ENCODE data around the gene PCNT. TPM values are rescaled to one million over a fixed set of nuclear protein-coding genes. Genes with fewer than 3 reads are reported as not detected.

PCNT gene
- total RNA-seq, 1 experiment from 2014 or later: 39.6 TPM

DNA sequence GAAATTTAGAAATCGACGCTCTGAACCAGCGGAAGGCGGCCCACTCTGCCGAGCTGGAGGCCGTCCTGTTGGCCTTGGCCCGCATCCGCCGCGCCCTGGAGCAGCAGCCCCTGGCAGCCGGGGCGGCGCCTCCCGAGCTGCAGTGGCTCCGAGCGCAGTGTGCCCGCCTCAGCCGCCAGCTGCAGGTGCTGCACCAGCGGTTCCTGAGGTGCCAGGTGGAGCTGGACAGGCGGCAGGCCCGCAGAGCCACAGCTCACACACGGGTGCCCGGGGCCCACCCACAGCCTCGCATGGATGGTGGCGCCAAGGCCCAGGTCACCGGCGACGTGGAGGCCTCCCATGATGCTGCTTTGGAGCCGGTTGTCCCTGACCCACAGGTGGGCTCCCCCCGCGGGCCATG is 87.7 kb downstream of the PCNT start:
- no peaks in the 10 kb centered on the region for H3K27me3 Mint-ChIP-seq (ENCODE audit: low read depth)
- DNase-seq: no peak
- Histone ChIP-seq H3K79me1 (ENCODE audit: insufficient read depth, low read depth, low read length, poor library complexity, severe bottlenecking) (no peaks in the 10 kb centered on the region), H2BK12ac (ENCODE audit: insufficient read length, low read depth, low read length) (no peak overlapping the region), H2BK5ac (ENCODE audit: insufficient read length, low read length) (no peak overlapping the region), H3K4ac (ENCODE audit: low read depth, low read length) (no peak overlapping the region; the same call in 1 of the 2 replicates), H3K14ac (ENCODE audit: insufficient read depth, low read length) (no peak overlapping the region), H4K20me1 (ENCODE audit: control insufficient read depth, insufficient read depth, insufficient read length) (peaks cover 2% of the 10 kb centered on the region), H2BK20ac (ENCODE audit: low read depth, low read length, poor library complexity, severe bottlenecking) (no peak overlapping the region), H3K23me2 (ENCODE audit: insufficient read length, low read depth, low read length, poor library complexity, severe bottlenecking) (peaks cover 7% of the 10 kb centered on the region), H2BK15ac (ENCODE audit: low read depth, low read length) (no peak overlapping the region), H3K9ac (ENCODE audit: extremely low read depth, insufficient read length, low read length) (no peak overlapping the region), H3K9me3 (ENCODE audit: control insufficient read depth, low read depth, low read length) (no peaks in the 10 kb centered on the region), H3K27me3 (ENCODE audit: insufficient read depth, low read length) (no peaks in the 10 kb centered on the region), H3K4me1 (ENCODE audit: insufficient read depth, low read length) (peaks cover 9% of the 10 kb centered on the region; the same call in 1 of the 2 replicates), H4K5ac (ENCODE audit: insufficient read length, low read depth, low read length) (no peak overlapping the region), H3T11ph (ENCODE audit: low read length) (no peak overlapping the region), H2BK120ac (ENCODE audit: low read depth, low read length, poor library complexity, severe bottlenecking) (no peak overlapping the region), H3K56ac (ENCODE audit: insufficient read length, low read depth, low read length) (no peak overlapping the region), H4K8ac (replicated peaks; ENCODE audit: insufficient read length, low read depth, low read length) (no peak overlapping the region), H2AFZ (ENCODE audit: low read length) (no peak overlapping the region), H3K27ac (ENCODE audit: insufficient read length, low read depth, low read length) (no peak overlapping the region), H3K18ac (ENCODE audit: insufficient read length, low read depth, low read length) (no peak overlapping the region), H4K91ac (ENCODE audit: insufficient read length, low read depth, low read length) (peak overlapping the region; percentile 16), H3K79me2 (ENCODE audit: insufficient read depth, low read length) (no peaks in the 10 kb centered on the region), H3K23ac (ENCODE audit: insufficient read length, low read depth, low read length) (no peak overlapping the region), H3K4me2 (ENCODE audit: insufficient read depth, insufficient read length, low read length) (no peak overlapping the region), H2AK5ac (ENCODE audit: insufficient read length, low read length) (no peak overlapping the region)
- H3K27ac Mint-ChIP-seq: peak overlapping the region in 1 of 3 experiments; percentile 98; a peak in 2 of 7 replicates
- H3K36me3 Mint-ChIP-seq (ENCODE audit: insufficient read depth in 1 of 3, low read depth in 3 of 3): peaks cover 14 to 40% (median 30%) of the 10 kb centered on the region in 3 experiments
- TF ChIP-seq, protein P1, sequence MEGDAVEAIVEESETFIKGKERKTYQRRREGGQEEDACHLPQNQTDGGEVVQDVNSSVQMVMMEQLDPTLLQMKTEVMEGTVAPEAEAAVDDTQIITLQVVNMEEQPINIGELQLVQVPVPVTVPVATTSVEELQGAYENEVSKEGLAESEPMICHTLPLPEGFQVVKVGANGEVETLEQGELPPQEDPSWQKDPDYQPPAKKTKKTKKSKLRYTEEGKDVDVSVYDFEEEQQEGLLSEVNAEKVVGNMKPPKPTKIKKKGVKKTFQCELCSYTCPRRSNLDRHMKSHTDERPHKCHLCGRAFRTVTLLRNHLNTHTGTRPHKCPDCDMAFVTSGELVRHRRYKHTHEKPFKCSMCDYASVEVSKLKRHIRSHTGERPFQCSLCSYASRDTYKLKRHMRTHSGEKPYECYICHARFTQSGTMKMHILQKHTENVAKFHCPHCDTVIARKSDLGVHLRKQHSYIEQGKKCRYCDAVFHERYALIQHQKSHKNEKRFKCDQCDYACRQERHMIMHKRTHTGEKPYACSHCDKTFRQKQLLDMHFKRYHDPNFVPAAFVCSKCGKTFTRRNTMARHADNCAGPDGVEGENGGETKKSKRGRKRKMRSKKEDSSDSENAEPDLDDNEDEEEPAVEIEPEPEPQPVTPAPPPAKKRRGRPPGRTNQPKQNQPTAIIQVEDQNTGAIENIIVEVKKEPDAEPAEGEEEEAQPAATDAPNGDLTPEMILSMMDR (conservative IDR thresholded peaks at IDR 0.05): no peak
- peaks cover 19 to 27% of the 10 kb centered on the region in 2 experiments for H3K4me1 Mint-ChIP-seq
- WGBS (ENCODE audit: extremely low coverage, insufficient read length, low lambda C conversion rate): no CpG with 5 or more reads among the region's 31 CpGs
- H3K9me3 Mint-ChIP-seq: no peaks in the 10 kb centered on the region
- no peak overlapping the region for H3K4me3 Mint-ChIP-seq

Data from H9 (cell line).